GM18907 (cell line): ENCODE results near the gene UPK1A.
"Not testable (repeated sequence)": the region's sequence is repeated elsewhere in the genome, so short reads cannot be mapped to it uniquely, and the experiment has no call there.

Experiments
- ATAC-seq: cut with Tn5 transposase; IDR thresholded peaks from one replicate; pipeline ENCODE4 v1.9.1; 2021; ENCODE audit warnings: mild to moderate bottlenecking, moderate library complexity; ENCODE audit not compliant: unreplicated experiment

UPK1A gene

DNA sequence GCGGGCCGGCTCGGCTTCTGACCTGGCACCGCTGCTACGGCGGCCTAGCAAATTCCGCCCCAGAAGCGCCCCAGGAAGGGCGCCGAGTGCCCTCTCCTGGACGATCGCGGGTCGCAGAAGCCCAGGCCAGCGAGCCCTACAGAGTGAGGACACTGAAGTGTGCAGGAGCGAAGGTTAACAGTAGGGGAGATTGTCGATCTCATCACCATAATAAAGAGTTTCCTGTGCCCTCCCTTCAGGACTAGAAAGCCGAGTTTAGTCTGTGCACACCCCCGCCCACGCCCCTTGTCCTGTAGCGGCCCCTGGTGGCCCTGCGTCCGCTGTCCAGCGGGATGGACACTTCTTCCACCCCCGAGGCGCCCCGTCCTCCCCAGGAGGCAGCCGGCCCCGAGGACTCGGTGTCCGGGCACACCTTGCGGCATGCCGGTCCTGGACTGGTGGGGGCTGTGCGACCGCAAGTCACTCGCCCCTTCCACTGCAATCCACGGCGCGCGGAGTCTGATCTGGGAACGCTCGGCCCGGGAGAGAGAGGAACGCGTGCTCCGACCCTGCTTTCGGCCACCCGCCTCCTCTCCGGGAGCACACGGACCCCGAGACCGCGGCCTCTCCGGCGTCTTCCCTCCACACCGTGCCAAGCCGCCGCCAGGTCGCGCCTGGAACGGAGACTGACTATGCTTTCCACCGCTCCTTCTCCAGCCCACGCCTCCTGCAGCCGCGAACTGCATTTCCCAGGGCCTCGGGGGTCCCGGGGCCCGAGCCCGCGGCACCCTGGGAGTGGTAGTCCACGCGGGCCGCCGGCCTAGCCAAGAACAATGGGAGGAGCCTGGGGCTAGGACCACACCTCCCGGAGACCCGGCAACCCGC, 50.7 kb downstream of the UPK1A start:
- ATAC-seq = peak; percentile 63

DNA sequence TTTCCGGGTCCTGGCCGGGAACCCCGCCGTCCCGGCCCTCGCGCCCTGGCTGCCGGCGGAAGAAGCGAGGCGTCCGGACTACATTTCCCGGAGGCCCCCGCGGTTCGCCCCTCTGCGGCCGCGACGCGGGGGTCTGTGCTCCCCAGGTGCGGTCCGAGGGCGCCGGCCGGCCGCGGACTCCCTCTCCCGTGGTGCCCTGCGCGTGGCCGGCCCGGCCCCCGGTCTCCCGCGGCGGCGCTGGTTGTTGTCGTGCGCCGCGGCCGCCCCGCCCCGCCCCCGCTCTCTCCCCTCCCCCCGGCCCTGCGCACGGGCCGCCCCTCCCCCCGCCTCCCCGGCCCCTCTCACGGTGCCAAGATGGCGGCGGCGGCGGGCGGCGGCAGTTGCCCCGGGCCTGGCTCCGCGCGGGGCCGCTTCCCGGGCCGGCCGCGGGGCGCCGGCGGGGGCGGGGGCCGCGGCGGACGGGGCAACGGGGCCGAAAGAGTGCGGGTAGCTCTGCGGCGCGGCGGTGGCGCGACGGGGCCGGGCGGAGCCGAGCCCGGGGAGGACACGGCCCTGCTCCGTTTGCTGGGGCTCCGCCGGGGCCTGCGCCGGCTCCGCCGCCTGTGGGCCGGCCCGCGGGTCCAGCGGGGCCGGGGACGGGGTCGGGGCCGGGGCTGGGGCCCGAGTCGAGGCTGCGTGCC, 51.5 kb downstream of the UPK1A start, which contains the start of gene KMT2B:
Gene KMT2B (plus strand): TSS at position 339 of the 680 bp plus-strand sequence. CDS start 16 bp downstream, at position 355.
- ATAC-seq = no peak

DNA sequence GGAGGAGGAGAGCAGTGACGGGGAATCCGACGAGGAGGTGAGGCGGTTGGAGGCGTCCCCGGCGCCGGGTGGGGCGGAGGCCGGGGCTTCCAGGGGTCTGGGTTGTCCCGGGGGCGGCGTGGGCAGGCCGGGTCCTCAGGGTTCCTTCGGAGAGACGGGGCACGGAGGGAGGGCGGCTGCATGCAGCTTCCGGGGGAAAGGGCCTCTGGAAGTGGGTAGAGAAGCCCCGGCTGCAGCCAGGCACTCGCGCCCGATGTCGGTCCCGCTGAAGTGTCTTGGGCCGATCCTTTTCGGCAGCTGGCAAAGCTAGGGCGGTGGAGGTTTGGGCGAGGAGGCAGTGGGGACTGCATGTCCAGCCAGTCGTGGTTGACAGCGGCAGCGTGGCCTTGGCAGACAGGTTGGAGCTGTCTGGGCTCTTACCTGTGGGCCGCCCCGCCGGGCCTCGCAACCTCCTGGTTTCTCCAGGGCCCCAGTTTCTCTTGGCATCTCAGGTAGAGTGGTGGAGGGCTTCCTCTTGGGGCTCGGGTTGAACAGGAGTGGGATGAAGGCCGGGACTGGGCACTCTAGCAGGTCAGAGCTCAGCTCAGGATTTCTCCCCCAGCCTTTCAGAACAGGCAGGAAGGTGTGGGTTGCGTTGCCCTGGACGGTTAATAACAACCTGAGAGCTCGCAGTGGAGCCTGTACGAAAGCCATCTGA, 52.2 kb downstream of the UPK1A start:
- peak; percentile 9 for ATAC-seq

DNA sequence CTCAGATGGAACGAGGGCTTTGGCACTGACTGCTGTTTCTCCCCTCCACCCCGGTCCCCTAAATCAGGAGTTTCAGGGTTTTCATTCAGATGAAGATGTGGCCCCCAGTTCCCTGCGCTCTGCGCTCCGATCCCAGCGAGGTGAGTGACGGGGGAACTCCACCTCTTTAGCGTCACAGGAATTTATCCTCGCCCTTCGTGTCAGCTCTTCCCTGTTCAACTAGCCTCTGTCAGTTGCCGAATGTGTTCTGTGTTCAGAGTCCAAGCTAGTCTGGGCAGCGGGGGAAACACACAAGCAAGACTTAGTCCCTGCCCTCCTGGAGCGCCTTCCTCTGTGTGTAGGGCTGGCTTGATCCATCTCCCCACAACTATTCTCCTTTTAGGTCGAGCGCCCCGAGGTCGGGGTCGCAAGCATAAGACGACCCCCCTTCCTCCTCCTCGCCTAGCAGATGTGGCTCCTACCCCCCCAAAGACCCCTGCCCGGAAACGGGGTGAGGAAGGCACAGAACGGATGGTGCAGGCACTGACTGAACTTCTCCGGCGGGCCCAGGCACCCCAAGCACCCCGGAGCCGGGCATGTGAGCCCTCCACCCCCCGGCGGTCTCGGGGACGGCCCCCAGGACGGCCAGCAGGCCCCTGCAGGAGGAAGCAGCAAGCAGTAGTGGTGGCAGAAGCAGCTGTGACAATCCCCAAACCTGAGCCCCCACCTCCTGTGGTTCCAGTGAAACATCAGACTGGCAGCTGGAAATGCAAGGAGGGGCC, 53.3 kb downstream of the UPK1A start:
- ATAC-seq = no peak

DNA sequence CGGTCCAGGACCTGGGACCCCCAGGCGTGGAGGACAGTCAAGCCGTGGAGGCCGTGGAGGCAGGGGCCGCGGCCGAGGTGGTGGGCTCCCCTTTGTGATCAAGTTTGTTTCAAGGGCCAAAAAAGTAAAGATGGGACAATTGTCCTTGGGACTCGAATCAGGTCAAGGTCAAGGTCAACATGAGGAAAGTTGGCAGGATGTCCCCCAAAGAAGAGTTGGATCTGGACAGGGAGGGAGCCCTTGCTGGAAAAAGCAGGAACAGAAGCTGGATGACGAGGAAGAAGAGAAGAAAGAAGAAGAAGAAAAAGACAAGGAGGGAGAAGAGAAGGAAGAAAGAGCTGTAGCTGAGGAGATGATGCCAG, 53.8 kb downstream of the UPK1A start:
- no peak for ATAC-seq

DNA sequence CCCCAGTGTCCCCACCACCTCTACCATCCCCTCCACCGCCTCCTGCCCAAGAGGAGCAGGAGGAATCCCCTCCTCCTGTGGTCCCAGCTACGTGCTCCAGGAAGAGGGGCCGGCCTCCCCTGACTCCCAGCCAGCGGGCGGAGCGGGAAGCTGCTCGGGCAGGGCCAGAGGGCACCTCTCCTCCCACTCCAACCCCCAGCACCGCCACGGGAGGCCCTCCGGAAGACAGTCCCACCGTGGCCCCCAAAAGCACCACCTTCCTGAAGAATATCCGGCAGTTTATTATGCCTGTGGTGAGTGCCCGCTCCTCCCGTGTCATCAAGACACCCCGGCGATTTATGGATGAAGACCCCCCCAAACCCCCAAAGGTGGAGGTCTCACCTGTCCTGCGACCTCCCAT, 54.3 kb downstream of the UPK1A start:
- ATAC-seq = no peak

DNA sequence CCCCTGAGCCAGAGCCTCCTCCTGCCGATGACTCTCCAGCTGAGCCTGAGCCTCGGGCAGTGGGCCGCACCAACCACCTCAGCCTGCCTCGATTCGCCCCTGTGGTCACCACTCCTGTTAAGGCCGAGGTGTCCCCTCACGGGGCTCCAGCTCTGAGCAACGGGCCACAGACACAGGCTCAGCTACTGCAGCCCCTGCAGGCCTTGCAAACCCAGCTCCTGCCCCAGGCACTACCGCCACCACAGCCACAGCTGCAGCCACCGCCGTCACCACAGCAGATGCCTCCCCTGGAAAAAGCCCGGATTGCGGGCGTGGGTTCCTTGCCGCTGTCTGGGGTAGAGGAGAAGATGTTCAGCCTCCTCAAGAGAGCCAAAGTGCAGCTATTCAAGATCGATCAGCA, 55.1 kb downstream of the UPK1A start:
- ATAC-seq = no peak

DNA sequence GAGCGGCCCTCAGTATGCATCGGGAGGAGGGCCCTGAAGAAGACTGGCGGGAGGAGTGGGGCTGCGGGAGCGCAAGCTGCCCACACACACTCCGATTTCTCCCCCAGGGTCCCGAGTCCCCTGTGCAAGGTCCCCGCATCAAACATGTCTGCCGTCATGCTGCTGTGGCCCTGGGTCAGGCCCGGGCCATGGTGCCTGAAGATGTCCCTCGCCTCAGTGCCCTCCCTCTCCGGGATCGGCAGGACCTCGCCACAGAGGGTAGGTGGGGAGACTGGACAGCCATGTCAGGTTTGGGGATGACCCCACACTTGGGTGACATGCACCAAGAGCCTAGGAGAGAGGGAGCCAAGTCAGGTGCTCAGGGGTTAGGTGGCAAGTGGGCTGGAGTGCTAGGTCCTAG, 56.1 kb downstream of the UPK1A start:
- no peak for ATAC-seq

DNA sequence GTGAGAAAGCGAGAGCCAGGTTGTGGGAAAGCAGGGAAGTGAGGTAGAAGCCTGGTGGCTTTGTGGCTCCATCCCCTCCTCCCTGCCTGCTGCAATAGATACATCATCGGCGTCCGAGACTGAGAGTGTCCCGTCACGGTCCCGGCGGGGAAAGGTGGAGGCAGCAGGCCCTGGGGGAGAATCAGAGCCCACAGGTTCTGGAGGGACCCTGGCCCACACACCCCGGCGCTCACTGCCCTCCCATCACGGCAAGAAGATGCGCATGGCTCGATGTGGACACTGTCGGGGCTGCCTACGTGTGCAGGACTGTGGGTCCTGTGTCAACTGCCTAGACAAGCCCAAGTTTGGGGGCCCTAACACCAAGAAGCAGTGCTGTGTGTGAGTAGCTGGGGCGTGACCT, 56.6 kb downstream of the UPK1A start:
- no peak for ATAC-seq

DNA sequence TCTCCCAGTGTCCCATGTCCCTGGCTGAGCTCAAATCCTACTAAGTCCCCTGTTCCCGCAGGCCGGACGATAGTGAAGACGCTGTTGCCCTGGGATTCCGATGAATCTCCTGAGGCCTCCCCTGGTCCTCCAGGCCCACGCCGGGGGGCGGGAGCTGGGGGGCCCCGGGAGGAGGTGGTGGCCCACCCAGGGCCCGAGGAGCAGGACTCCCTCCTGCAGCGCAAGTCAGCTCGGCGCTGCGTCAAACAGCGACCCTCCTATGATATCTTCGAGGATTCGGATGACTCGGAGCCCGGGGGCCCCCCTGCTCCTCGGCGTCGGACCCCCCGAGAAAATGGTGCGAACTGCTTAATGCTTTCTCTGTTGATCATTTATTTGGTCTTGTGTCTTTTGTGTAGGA, 57.4 kb downstream of the UPK1A start:
- no peak for ATAC-seq

DNA sequence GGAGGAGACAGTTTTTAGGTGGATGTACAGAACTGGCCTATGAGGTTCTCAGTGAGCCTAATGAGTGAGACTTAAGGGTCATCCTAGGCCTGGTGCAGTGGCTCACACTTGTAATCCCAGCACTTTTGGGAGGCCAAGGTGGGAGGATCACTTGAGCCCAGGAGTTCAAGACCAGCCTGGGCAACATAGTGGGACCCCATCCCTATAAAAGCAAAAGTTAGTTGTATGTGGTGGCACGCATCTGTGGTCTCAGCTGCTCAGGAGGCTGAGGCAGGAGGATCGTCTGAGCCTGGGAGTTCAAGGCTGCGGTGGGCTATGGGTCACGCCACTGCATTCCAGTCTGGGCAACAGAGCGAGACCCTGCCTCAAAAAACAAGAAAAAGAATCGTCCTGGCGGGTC, 57.8 kb downstream of the UPK1A start:
- ATAC-seq = not testable (repeated sequence)

DNA sequence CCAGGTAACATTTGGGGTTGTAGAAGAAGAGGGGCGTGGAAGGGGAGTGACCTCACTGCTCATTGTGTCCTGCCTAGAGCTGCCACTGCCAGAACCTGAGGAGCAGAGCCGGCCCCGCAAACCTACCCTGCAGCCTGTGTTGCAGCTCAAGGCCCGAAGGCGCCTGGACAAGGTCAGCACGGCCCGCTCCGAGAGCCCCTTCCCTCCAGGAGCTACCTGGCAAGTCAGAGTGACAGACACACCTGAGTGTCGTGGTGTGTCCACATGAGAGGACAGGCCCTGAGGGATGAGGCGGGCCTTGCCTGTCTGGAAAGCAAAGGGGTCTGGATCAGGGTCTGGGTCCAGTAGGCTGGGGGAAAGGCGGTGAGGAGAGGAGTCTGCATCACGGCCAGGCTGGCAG, 58.2 kb downstream of the UPK1A start:
- no peak for ATAC-seq

DNA sequence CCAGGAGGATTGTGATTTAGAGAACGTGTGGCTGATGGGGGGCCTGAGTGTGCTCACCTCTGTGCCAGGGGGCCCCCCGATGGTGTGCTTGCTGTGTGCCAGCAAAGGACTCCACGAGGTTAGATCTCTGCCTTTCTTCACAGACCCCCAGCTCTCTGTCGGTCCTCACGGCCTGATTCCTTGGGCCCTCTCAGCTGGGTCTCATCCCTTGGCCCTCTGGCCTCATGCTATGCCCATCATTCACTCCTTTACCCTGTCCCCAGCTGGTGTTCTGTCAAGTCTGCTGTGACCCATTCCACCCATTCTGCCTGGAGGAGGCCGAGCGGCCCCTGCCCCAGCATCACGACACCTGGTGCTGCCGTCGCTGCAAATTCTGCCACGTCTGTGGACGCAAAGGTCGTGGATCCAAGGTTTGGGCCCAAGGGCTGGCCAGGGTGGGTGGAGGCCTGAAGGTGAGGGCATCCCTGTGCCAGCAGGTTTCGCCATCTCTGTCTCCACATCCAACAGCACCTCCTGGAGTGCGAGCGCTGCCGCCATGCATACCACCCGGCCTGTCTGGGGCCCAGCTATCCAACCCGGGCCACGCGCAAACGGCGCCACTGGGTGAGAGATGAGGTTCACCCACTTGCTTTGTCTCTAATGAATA, 59.0 kb downstream of the UPK1A start:
- no peak for ATAC-seq

DNA sequence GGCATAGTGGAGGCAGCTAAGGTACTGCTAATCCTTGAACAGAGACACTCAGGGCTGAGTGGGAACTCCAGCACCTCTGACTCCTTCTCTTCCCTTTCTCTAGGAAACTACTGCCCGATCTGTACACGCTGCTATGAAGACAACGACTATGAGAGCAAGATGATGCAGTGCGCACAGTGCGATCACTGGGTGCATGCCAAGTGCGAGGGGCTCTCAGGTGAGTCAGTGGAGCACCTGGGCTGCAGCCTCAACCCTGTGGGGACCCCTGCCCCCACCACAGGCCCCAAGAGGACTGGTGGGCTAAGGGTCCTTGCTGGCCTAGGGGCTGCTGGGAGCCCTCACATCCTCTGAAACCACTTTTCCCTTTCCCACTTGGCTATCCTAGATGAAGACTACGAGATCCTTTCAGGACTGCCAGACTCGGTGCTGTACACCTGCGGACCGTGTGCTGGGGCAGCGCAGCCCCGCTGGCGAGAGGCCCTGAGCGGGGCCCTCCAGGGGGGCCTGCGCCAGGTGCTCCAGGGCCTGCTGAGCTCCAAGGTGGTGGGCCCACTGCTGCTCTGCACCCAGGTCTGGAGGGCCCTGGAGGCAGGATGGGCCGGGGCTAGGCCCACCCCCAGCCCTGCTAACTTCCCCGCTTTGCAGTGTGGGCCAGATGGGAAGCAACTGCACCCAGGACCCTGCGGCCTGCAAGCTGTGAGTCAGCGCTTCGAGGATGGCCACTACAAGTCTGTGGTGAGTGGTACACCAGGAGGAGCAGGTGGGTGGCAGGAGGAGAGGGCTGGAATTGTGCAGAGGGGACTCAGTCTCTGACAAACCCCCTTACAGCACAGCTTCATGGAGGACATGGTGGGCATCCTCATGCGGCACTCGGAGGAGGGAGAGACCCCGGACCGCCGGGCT, 61.0 kb downstream of the UPK1A start:
- ATAC-seq = no peak
